ENCODE data around the gene LSM7. TPM values are rescaled to one million over a fixed set of nuclear protein-coding genes. Genes with fewer than 3 reads are reported as not detected.

The LSM7 gene
- total and polyA plus RNA-seq, 9 of the 15 experiments (the other 6 are each of a cell fraction or from before 2014, with no cell fraction given): 40.5 to 690 (median 265) TPM

- TF ChIP-seq REST (IDR thresholded peaks at IDR 0.05; ENCODE audit: borderline replicate concordance): no peak
- 0 out of 2 replicates have a peak, but pooled peaks have one; percentile 9 for TF ChIP-seq REST (CRISPR knock-in tag; IDR thresholded peaks at IDR 0.05; ENCODE audit: low read depth)
- TF ChIP-seq THRB (CRISPR knock-in tag; conservative IDR thresholded peaks at IDR 0.05): no peak
- TF ChIP-seq RFX7 (CRISPR knock-in tag; IDR thresholded peaks at IDR 0.05): no peak
- no peak for TF ChIP-seq SMAD2 (IDR thresholded peaks at IDR 0.05; ENCODE audit: low read depth, low read length)
- TF ChIP-seq ELF2 (CRISPR knock-in tag; IDR thresholded peaks at IDR 0.05): 0 out of 2 replicates have a peak, but pooled peaks have one; percentile 35
- TF ChIP-seq ZNF253 (CRISPR knock-in tag; conservative IDR thresholded peaks at IDR 0.05): no peak
- TF ChIP-seq PHTF2 (CRISPR knock-in tag; IDR thresholded peaks at IDR 0.05): no peak
- TF ChIP-seq MIER1 (IDR thresholded peaks at IDR 0.05; ENCODE audit: low read depth): 0 out of 2 replicates have a peak, but pooled peaks have one; percentile 64
- no peak for TF ChIP-seq XRCC3 (IDR thresholded peaks at IDR 0.05)
- 0 out of 2 replicates have a peak, but pooled peaks have one; percentile 14 for TF ChIP-seq CEBPG (CRISPR knock-in tag; IDR thresholded peaks at IDR 0.05)
- TF ChIP-seq CEBPG (tag; conservative IDR thresholded peaks at IDR 0.05 in 1 of 2, IDR thresholded peaks at IDR 0.05 in 1 of 2): no peak
- TF ChIP-seq TRIM28 (IDR thresholded peaks at IDR 0.05): no peak
- no peak for TF ChIP-seq CREB3 (tag; conservative IDR thresholded peaks at IDR 0.05; ENCODE audit: low read depth)
- TF ChIP-seq ZNF717 (CRISPR knock-in tag; IDR thresholded peaks at IDR 0.05): no peak
- no peak for TF ChIP-seq KLF6 (CRISPR knock-in tag; IDR thresholded peaks at IDR 0.05; ENCODE audit: borderline replicate concordance)
- 0 out of 2 replicates have a peak, but pooled peaks have one; percentile 64 for TF ChIP-seq SREBF2 (CRISPR knock-in tag; IDR thresholded peaks at IDR 0.05)
- TF ChIP-seq MLLT1 (IDR thresholded peaks at IDR 0.05): peak in 1 of 2 experiments; percentile 26; a peak in 1 of 4 replicates
Measured at GRCh38 chr19:2327773-2328400, 499 bp downstream of the LSM7 start (continued).

Measured in K562 (cell line).